Measurements from ENCODE around the gene ST3GAL2.
"Not testable (repeated sequence)": the region's sequence is repeated elsewhere in the genome, so short reads cannot be mapped to it uniquely, and the experiment has no call there.

The ST3GAL2 gene

DNA sequence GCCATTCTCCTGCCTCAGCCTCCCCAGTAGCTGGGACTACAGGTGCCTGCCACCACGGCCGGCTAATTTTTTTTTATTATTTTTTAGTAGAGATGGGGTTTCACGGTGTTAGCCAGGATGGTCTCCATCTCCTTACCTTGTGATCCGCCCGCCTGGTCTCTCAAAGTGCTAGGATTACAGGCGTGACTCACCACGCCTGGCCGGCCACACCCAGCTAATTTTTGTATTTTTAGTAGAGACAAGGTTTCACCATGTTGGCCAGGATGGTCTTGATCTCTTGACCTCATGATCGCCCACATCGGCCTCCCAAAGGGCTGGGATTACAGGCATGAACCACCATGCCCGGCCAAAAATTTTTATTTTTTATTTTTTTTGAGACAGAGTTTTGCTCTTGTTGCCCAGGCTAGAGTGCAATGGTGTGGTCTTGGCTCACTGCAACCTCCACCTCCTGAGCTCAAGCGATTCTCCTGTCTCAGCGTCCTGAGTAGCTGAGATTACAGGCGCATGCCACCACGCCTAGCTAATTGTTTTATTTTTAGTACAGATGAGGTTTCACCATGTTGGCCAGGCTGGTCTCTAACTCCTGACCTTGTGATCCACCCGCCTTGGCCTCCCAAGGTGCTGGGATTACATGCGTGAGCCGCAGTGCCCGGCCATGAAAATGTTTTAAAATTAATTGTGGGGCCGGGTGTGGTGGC, 52.5 kb downstream of the ST3GAL2 start:
- DNase-seq (ENCODE audit: low read depth in 2 of 2): not testable (repeated sequence)

DNA sequence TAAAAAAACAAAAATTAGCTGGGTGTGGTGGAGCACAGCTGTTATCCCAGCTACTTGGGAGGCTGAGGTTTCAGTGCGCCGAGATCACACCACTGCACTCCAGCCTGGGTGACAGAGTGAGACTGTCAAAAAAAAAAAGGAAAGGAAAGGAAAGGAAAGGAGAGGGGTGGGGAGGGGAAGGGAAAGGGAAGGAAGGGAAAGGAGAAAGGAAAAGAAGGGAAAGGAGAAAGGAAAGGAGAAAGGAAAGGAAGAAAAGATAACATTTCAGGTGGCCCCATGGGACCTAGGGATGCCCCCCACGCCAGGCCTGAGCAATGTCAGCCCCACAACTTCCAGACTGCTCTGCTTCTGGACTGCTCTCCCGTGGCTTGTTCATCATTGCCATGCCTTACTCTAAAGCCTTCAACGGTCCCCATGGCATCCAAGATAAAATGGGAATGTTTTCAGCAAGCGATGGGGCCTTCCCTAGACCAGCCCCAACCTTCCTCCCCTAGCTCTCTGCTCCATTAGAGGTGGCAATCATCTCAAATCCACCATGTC, 55.4 kb downstream of the ST3GAL2 start:
- no peak for DNase-seq (ENCODE audit: low read depth in 2 of 2)

DNA sequence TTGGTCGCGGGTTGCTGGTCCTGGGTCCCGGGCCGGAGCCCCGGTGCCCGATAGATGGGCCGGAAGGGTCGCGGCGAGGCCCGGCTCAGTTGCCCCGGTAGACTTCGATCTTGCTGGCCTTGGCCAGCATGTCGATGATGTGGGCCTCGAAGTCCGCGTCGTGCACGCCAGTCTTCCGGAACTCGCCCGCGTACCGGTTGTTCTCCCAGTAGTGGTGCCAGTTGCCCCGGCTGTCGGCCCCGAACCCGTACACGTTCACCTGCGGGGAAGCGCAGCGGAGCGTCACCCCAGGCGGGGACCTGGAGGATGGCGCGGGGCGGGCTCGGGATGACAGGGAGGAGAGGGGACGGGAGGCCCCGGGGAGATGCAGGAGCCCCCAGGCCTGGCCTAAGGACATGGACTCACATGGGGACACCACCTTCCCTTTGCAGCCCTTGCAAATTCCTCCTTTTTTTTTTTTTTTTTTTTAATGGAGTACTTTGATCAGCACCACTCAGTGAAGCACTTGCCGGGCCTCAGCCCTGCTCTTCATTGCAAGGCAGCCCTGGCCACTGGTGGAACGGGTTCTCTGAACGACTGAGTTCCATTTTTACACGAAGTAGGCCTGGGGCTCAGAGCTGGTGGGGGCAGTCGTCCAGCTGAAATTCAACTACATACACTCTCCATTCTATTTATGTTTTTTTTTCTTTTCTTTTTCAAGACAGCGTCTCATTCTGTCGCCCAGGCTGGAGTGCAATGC, 57.1 kb downstream of the ST3GAL2 start:
- DNase-seq (ENCODE audit: low read depth in 2 of 2): no peak

DNA sequence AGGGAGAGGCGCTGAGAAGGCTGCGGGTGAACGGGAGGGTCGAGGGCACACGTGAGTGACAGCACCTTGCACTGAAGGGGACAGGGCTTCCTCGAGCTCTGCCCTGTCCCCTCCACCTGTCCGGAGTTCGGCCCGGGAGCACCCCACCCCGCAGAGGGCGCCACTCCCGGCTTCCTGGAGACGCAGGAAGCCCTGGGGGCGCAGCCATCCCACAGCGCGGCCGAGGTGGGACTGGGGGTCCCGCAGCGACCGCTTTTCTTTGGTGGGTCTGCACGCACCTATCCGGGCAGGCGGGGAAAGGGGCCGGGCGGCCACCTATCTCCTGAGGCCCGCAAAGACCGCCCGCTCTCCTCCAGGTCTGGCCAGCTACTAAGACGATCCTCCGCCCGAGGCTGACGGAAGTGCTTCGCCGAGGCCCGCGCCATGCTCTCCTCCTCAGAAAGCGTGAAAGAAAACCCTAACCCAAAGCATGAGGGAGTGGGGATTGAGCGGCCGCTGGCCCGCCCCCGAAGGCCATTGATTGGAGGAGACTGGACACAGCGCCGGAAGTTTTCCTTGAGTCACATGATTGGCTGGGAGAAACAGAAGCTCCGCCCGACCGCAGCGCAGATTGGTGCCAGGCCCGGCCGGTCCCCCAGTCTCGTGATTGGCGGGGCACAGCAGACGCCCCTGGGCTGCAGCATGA, 57.8 kb downstream of the ST3GAL2 start:
- DNase-seq (ENCODE audit: low read depth in 2 of 2): peak; percentile 91 to 94

DNA sequence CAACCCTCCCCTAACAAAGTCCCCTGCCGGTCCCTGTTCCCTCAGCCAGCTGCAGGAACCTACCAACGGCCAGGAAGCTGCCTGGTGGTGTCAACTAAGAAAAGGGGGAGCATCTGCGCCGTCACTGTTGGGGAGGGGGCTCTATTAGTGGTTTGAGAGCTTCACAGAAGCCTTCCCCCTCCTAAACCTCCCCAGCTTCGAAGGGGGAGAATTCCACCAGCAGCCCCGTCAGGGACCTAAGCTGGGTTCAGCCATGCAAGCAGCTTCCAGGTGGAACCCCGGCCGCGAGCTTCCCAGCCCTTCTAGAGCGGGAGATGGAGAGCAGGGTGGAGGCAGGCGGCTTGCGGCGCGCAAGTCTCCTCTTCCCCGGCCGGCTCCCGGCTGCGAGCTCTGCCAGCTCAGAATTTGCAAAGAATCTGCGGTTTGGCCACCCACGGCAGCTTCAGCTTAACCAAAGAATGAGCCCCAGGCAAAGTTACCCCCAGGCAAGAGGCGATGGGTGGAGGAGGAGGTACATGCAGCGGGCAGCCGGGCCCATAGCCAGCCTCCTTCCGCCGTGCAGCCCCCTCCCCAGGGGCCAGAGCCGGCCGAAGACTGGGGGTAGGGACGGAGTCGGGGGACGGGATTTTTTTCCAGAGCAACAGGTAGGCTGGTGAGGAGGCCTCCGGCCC, 58.5 kb downstream of the ST3GAL2 start:
- peak; percentile 74 to 75 for DNase-seq (ENCODE audit: low read depth in 2 of 2)

- DNase-seq (ENCODE audit: low read depth in 2 of 2): no peak
Observed at GRCh38 chr16:70378869-70379493, 59.9 kb downstream of the ST3GAL2 start.

DNA sequence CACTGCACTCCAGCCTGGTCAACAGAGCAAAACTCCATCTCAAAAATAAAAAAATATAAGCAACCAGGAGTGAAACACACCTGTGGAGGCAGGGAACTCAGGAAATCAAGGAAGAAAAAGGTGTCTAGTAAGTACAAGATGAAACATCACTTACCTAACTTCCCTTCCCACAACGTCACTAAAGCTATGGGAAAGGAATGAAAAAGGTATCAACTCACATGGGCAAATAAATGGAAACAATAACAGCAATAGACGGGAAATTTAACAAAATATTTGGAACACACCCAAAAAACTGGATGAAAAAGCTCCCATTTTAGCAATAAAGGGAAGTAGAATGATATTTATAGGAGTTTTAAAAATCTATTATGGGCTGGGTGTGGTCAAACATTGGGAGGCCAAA, 61.1 kb downstream of the ST3GAL2 start:
- no peak for DNase-seq (ENCODE audit: low read depth in 2 of 2)

- DNase-seq (ENCODE audit: low read depth in 2 of 2): no peak
Observed at GRCh38 chr16:70375636-70376611, 63.0 kb downstream of the ST3GAL2 start.

DNA sequence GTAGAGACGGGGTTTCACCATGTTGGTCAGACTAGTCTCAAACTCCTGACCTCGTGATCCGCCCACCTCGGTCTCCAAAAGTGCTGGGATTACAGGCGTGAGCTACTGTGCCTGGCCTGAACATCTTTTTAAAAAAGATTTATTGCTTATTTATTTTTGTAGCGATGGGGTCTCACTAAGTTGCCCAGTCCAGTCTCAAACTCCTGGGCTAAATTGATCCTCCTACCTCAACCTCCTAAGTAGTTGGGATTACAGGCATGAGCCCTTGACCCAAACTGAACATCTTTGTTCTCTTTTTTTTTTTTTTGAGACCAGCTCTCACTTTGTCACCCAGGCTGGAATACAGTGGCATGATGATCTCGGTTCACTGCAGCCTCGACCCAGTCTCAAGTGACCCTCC, 64.7 kb downstream of the ST3GAL2 start:
- DNase-seq (ENCODE audit: low read depth in 2 of 2): no peak

DNA sequence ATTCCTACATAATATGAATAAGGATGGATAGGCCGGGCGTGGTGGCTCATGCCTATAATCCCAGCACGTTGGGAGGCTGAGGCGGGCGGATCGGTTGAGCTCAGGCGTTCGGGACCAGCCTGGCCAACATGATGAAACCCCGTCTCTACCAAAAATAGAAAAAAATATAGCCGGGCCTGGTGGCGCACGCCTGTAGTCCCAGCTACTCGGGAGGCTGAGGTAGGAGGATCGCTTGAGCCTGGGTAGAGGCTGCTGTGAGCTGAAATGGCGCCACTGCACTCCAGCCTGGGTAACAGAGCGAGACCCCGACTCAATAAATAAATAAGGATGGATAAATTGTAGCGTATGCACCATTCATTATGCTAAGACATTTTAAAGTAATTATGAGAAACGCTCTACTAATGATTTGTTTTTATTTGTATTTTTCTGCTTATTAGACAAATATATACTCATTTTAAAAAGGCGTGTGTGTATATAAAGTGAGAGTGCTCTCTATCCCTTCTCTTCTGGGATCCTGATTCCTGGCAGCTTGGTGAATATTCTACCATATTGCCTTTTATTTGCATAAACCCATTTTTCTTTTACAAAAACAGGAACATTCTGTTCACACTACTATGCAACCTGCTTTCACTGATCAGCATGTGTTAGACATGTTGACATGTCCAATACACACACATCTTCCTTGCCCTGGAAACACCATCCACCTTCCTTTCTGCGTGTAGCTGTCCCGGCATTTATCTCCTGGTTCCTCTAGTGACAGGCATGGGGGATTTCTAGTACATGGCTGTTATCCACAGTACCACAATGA, 65.8 kb downstream of the ST3GAL2 start:
- DNase-seq (ENCODE audit: low read depth in 2 of 2): no peak

- no peak for DNase-seq (ENCODE audit: low read depth in 2 of 2)
Observed at GRCh38 chr16:70370924-70371323, 68.0 kb downstream of the ST3GAL2 start.

GRCh38 chr16:70370145-70370544, 68.8 kb downstream of the ST3GAL2 start:
- peak in 1 of 2 donors; percentile 7 for DNase-seq (ENCODE audit: low read depth in 2 of 2)

DNA sequence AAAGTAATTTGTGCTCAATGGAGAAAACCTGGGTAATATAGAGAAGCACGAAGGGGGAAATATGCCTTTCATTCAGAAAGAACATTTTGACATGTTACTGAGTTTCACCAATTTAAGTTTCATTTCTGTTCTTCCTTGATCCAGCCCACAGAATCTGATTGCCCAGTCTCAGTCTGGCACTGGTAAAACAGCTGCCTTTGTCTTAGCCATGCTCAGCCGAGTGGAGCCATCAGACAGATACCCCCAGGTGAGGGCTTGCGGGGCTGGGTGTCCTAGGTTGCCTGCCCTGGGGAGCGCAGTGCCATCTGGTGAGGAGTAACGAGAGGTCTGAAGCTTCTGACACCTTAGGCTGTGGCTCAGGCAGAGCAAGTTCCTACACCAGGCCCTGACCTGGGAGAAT, 74.5 kb downstream of the ST3GAL2 start:
- DNase-seq (ENCODE audit: low read depth in 2 of 2): no peak

DNA sequence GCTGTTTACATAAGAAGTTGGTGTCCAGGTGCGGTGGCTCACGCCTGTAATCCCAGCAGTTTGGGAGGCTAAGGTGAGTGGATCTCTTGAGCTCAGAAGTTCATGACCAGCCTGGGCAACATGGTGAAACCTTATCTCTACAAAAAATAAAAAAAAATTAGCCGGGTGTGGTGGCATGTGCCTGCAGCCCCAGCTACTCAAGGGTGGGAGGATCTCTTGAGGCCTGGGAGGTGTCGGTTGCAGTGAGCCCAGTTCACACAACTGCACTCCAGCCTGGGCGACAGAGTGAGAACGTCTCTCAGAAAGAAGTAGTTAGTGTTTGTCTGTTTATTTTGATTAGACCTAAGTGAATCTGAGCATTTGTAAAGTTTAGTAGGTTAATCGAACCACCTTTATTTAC, 79.3 kb downstream of the ST3GAL2 start:
- DNase-seq (ENCODE audit: low read depth in 2 of 2): no peak

DNA sequence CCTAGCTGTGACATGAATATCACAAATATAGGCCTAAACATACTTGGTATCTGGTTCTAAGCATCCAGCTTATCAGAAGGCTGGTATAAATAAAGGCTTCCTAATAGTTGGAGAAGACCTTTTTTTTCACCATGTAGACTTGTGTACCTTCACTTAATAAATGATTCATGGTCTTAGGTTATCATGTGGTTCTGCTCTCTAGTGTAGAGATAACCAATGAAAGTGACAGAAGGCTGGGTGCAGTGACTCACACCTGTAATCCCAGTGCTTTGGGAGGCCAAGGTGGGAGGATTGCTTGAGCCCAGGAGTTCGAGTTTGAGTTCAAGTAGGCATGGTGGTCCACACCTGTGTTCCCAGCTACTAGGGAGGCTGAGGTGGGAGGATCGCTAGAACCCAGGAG, 89.1 kb downstream of the ST3GAL2 start:
- no peak for DNase-seq (ENCODE audit: low read depth in 2 of 2)

DNA sequence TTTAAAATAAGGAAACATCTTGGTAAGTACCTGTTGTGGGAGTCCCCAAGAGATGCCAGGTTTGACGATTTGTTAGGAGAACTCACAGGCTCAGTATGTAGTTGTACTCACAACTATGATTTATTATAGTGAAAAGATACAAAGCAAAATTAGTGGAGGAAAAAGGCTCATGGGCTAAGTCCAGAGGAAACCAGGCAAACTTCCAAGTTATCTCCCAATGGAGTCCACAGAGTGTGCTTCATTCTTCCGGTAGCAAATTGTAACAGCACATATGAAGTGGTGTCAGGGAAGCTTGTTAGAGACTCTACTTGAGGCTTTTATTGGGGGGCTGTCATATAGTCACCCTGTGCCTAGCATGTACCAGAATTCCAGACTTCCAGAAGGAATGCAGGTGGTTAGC, 89.9 kb downstream of the ST3GAL2 start:
- DNase-seq (ENCODE audit: low read depth in 2 of 2): no peak

- DNase-seq (ENCODE audit: low read depth in 2 of 2): no peak
Observed at GRCh38 chr16:70345840-70346239, 93.1 kb downstream of the ST3GAL2 start.

DNA sequence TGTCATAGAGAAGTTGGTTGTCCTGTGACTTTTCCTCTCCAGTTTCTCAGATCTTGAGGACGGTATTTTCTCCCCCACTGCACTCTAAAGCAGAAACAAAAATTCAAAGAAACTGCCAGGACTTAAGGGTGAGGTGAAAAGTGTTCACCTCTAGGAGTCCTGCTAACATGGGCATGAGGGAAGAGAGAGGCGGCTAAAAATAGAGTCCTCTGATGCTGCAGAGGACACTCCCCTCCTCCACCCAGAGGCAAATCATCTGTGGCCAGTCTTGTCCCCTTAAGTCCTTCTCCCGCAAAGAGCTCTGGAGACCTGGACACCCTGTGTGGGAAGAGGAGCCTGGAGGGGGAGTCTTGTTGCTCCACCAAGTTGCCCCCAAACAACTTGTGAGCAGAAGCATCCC, 96.9 kb downstream of the ST3GAL2 start:
- DNase-seq (ENCODE audit: low read depth in 2 of 2): no peak

DNA sequence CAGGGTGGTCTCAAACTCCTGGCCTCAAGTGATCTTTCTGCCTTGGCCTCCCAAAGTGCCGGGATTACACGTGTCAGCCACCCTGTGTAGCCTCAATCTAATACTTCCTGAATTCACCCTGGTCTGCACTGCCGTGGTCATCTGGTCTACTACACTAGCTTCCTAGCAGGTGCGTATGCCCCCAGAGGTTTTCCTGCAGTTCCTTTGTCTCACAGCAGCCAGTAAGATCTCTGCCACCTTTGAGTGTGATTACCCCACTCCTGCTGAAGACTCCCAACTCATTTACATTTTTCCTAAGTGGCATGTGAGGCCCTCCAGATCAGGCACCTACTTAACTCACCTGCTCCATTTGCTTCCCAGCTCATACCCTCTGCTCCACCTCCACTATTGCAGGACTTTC, 97.3 kb downstream of the ST3GAL2 start:
- no peak for DNase-seq (ENCODE audit: low read depth in 2 of 2)

DNA sequence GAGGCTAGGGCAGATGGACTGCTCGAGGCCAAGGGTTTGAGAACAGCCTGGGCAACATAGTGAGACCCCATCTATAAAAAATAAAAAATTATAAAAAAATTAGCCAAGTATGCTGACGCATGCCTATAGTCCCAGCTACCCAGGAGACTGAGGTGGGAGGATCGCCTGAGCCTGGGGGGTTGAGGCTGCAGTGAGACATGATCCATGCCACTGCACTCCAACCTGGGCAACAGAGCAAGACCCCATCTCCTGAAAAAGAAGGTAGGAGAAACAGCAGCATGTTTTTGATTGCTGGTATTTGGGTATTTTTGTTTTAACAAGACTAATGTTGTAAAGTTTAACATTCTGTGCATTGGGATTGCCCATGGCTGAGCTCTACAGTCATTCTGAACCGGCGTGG, 101.1 kb downstream of the ST3GAL2 start:
- no peak for DNase-seq (ENCODE audit: low read depth in 2 of 2)
